ENCODE data around the gene MYL2.

MYL2 gene

GRCh38 chr12:110874781-110875180 lies 45.6 kb downstream of the MYL2 start:
- no peaks in the 10 kb centered on the region for H3K36me3 ChIP-seq (ENCODE audit: control insufficient read depth in 5 of 5, insufficient read depth in 5 of 5, low read length in 5 of 5)
- H3K9ac ChIP-seq (ENCODE audit: low read length in 5 of 5), result no peak overlapping the region
- no peak overlapping the region for H3K4me3 ChIP-seq (ENCODE audit: low read depth in 1 of 5, low read length in 5 of 5)
- H3K9me3 ChIP-seq (ENCODE audit: control insufficient read depth in 5 of 5, low read length in 5 of 5), result no peaks in the 10 kb centered on the region
- peaks cover 0 to 4% (median 0%) of the 10 kb centered on the region in 5 donors for H3K27me3 ChIP-seq (ENCODE audit: control insufficient read depth in 5 of 5, insufficient read depth in 4 of 5, low read length in 5 of 5)
- no peaks in the 10 kb centered on the region for H3K4me1 ChIP-seq (ENCODE audit: control insufficient read depth in 5 of 5, insufficient read depth in 5 of 5, low read length in 5 of 5)
- no peak overlapping the region for H3K27ac ChIP-seq (ENCODE audit: low read depth, low read length)

GRCh38 chr12:110874351-110874750 lies 46.0 kb downstream of the MYL2 start:
- Histone ChIP-seq H3K27ac (ENCODE audit: low read depth, low read length) (no peak overlapping the region), H3K4me1 (ENCODE audit: control insufficient read depth in 5 of 5, insufficient read depth in 5 of 5, low read length in 5 of 5) (no peaks in the 10 kb centered on the region)

GRCh38 chr12:110872100-110872499 lies 48.3 kb downstream of the MYL2 start:
- H3K36me3 ChIP-seq (ENCODE audit: control insufficient read depth in 5 of 5, insufficient read depth in 5 of 5, low read length in 5 of 5), result no peaks in the 10 kb centered on the region
- no peak overlapping the region for H3K9ac ChIP-seq (ENCODE audit: low read length in 5 of 5)
- H3K27me3 ChIP-seq (ENCODE audit: control insufficient read depth in 5 of 5, insufficient read depth in 4 of 5, low read length in 5 of 5), result peaks cover 0 to 2% (median 0%) of the 10 kb centered on the region in 5 donors
- no peaks in the 10 kb centered on the region for H3K4me1 ChIP-seq (ENCODE audit: control insufficient read depth in 5 of 5, insufficient read depth in 5 of 5, low read length in 5 of 5)
- no peaks in the 10 kb centered on the region for H3K9me3 ChIP-seq (ENCODE audit: control insufficient read depth in 5 of 5, low read length in 5 of 5)
- no peak overlapping the region for H3K4me3 ChIP-seq (ENCODE audit: low read depth in 1 of 5, low read length in 5 of 5)
- H3K27ac ChIP-seq (ENCODE audit: low read depth, low read length), result no peak overlapping the region

More at GRCh38 chr12:110874351-110874750, 46.0 kb downstream of the MYL2 start:
- H3K9ac ChIP-seq (ENCODE audit: low read length in 5 of 5), result no peak overlapping the region
- no peaks in the 10 kb centered on the region for H3K9me3 ChIP-seq (ENCODE audit: control insufficient read depth in 5 of 5, low read length in 5 of 5)
- no peak overlapping the region for H3K4me3 ChIP-seq (ENCODE audit: low read depth in 1 of 5, low read length in 5 of 5)
- no peaks in the 10 kb centered on the region for H3K36me3 ChIP-seq (ENCODE audit: control insufficient read depth in 5 of 5, insufficient read depth in 5 of 5, low read length in 5 of 5)
- H3K27me3 ChIP-seq (ENCODE audit: control insufficient read depth in 5 of 5, insufficient read depth in 4 of 5, low read length in 5 of 5), result peaks cover 0 to 4% (median 0%) of the 10 kb centered on the region in 5 donors

GRCh38 chr12:110869803-110870202 lies 50.6 kb downstream of the MYL2 start:
- Histone ChIP-seq H3K4me1 (ENCODE audit: control insufficient read depth in 5 of 5, insufficient read depth in 5 of 5, low read length in 5 of 5) (peaks cover 0 to 3% (median 0%) of the 10 kb centered on the region in 5 donors), H3K9ac (ENCODE audit: low read length in 5 of 5) (no peak overlapping the region), H3K36me3 (ENCODE audit: control insufficient read depth in 5 of 5, insufficient read depth in 5 of 5, low read length in 5 of 5) (no peaks in the 10 kb centered on the region), H3K27me3 (ENCODE audit: control insufficient read depth in 5 of 5, insufficient read depth in 4 of 5, low read length in 5 of 5) (peaks cover 0 to 2% (median 0%) of the 10 kb centered on the region in 5 donors), H3K4me3 (ENCODE audit: low read depth in 1 of 5, low read length in 5 of 5) (no peak overlapping the region), H3K27ac (ENCODE audit: low read depth, low read length) (no peak overlapping the region), H3K9me3 (ENCODE audit: control insufficient read depth in 5 of 5, low read length in 5 of 5) (no peaks in the 10 kb centered on the region)

GRCh38 chr12:110869026-110869425 lies 51.4 kb downstream of the MYL2 start:
- Histone ChIP-seq H3K4me1 (ENCODE audit: control insufficient read depth in 5 of 5, insufficient read depth in 5 of 5, low read length in 5 of 5) (peaks cover 0 to 3% (median 0%) of the 10 kb centered on the region in 5 donors), H3K27me3 (ENCODE audit: control insufficient read depth in 5 of 5, insufficient read depth in 4 of 5, low read length in 5 of 5) (no peaks in the 10 kb centered on the region), H3K9ac (ENCODE audit: low read length in 5 of 5) (no peak overlapping the region), H3K4me3 (ENCODE audit: low read depth in 1 of 5, low read length in 5 of 5) (no peak overlapping the region), H3K36me3 (ENCODE audit: control insufficient read depth in 5 of 5, insufficient read depth in 5 of 5, low read length in 5 of 5) (no peaks in the 10 kb centered on the region), H3K9me3 (ENCODE audit: control insufficient read depth in 5 of 5, low read length in 5 of 5) (no peaks in the 10 kb centered on the region), H3K27ac (ENCODE audit: low read depth, low read length) (no peak overlapping the region)

- Histone ChIP-seq H3K36me3 (ENCODE audit: control insufficient read depth in 5 of 5, insufficient read depth in 5 of 5, low read length in 5 of 5) (no peaks in the 10 kb centered on the region), H3K9me3 (ENCODE audit: control insufficient read depth in 5 of 5, low read length in 5 of 5) (peaks cover 0 to 2% (median 0%) of the 10 kb centered on the region in 5 donors), H3K27ac (ENCODE audit: low read depth, low read length) (no peak overlapping the region), H3K27me3 (ENCODE audit: control insufficient read depth in 5 of 5, insufficient read depth in 4 of 5, low read length in 5 of 5) (no peaks in the 10 kb centered on the region), H3K9ac (ENCODE audit: low read length in 5 of 5) (no peak overlapping the region), H3K4me1 (ENCODE audit: control insufficient read depth in 5 of 5, insufficient read depth in 5 of 5, low read length in 5 of 5) (peaks cover 0 to 3% (median 2%) of the 10 kb centered on the region in 5 donors), H3K4me3 (ENCODE audit: low read depth in 1 of 5, low read length in 5 of 5) (no peak overlapping the region)
Observed at GRCh38 chr12:110865521-110865920, 54.9 kb downstream of the MYL2 start.

GRCh38 chr12:110863161-110863560 lies 57.2 kb downstream of the MYL2 start:
- H3K27me3 ChIP-seq (ENCODE audit: control insufficient read depth in 5 of 5, insufficient read depth in 4 of 5, low read length in 5 of 5), result no peaks in the 10 kb centered on the region
- H3K9ac ChIP-seq (ENCODE audit: low read length in 5 of 5), result no peak overlapping the region
- H3K27ac ChIP-seq (ENCODE audit: low read depth, low read length), result no peak overlapping the region
- peaks cover 0 to 2% (median 0%) of the 10 kb centered on the region in 5 donors for H3K9me3 ChIP-seq (ENCODE audit: control insufficient read depth in 5 of 5, low read length in 5 of 5)
- peaks cover 0 to 3% (median 2%) of the 10 kb centered on the region in 5 donors for H3K4me1 ChIP-seq (ENCODE audit: control insufficient read depth in 5 of 5, insufficient read depth in 5 of 5, low read length in 5 of 5)
- no peaks in the 10 kb centered on the region for H3K36me3 ChIP-seq (ENCODE audit: control insufficient read depth in 5 of 5, insufficient read depth in 5 of 5, low read length in 5 of 5)
- no peak overlapping the region for H3K4me3 ChIP-seq (ENCODE audit: low read depth in 1 of 5, low read length in 5 of 5)

- no peak overlapping the region for H3K4me3 ChIP-seq (ENCODE audit: low read depth in 1 of 5, low read length in 5 of 5)
- no peaks in the 10 kb centered on the region for H3K27me3 ChIP-seq (ENCODE audit: control insufficient read depth in 5 of 5, insufficient read depth in 4 of 5, low read length in 5 of 5)
- H3K36me3 ChIP-seq (ENCODE audit: control insufficient read depth in 5 of 5, insufficient read depth in 5 of 5, low read length in 5 of 5), result no peaks in the 10 kb centered on the region
- peaks cover 0 to 3% (median 2%) of the 10 kb centered on the region in 5 donors for H3K4me1 ChIP-seq (ENCODE audit: control insufficient read depth in 5 of 5, insufficient read depth in 5 of 5, low read length in 5 of 5)
- peaks cover 0 to 2% (median 0%) of the 10 kb centered on the region in 5 donors for H3K9me3 ChIP-seq (ENCODE audit: control insufficient read depth in 5 of 5, low read length in 5 of 5)
- H3K9ac ChIP-seq (ENCODE audit: low read length in 5 of 5), result no peak overlapping the region
- no peak overlapping the region for H3K27ac ChIP-seq (ENCODE audit: low read depth, low read length)
Observed at GRCh38 chr12:110862329-110862728, 58.0 kb downstream of the MYL2 start.

- H3K36me3 ChIP-seq (ENCODE audit: control insufficient read depth in 5 of 5, insufficient read depth in 5 of 5, low read length in 5 of 5), result no peaks in the 10 kb centered on the region
- H3K9me3 ChIP-seq (ENCODE audit: control insufficient read depth in 5 of 5, low read length in 5 of 5), result peaks cover 0 to 2% (median 0%) of the 10 kb centered on the region in 5 donors
Observed at GRCh38 chr12:110861729-110862128, 58.6 kb downstream of the MYL2 start.

More at GRCh38 chr12:110861729-110862128, 58.6 kb downstream of the MYL2 start:
- Histone ChIP-seq H3K4me1 (ENCODE audit: control insufficient read depth in 5 of 5, insufficient read depth in 5 of 5, low read length in 5 of 5) (peaks cover 0 to 3% (median 2%) of the 10 kb centered on the region in 5 donors), H3K9ac (ENCODE audit: low read length in 5 of 5) (no peak overlapping the region), H3K4me3 (ENCODE audit: low read depth in 1 of 5, low read length in 5 of 5) (no peak overlapping the region), H3K27ac (ENCODE audit: low read depth, low read length) (no peak overlapping the region), H3K27me3 (ENCODE audit: control insufficient read depth in 5 of 5, insufficient read depth in 4 of 5, low read length in 5 of 5) (no peaks in the 10 kb centered on the region)
